ENCODE data around the gene DIDO1.

- TF ChIP-seq EZH2phosphoT487 (IDR thresholded peaks at IDR 0.05; ENCODE audit: low read depth) (no peak), CTCF (IDR thresholded peaks at IDR 0.05; ENCODE audit: low read depth, low read length) (no peak)
These were observed 71.2 kb downstream of the DIDO1 start for GRCh38 chr20:62855120-62855519.
